GM21737 (cell line): ENCODE data around the gene ABCA13.

Source experiments
- ATAC-seq: cut with Tn5 transposase; IDR thresholded peaks from one replicate; pipeline ENCODE4 v1.9.1; 2021; ENCODE audit warnings: mild to moderate bottlenecking, moderate library complexity; ENCODE audit not compliant: unreplicated experiment

The ABCA13 gene

GRCh38 chr7:48621076-48621475, 449.8 kb downstream of the ABCA13 start:
- no peak for ATAC-seq

- no peak for ATAC-seq
Measured at GRCh38 chr7:48627164-48627563, 455.9 kb downstream of the ABCA13 start.

- ATAC-seq: no peak
Measured at GRCh38 chr7:48628793-48629349, 457.6 kb downstream of the ABCA13 start.

GRCh38 chr7:48634116-48634632, 462.9 kb downstream of the ABCA13 start:
- no peak for ATAC-seq

GRCh38 chr7:48635796-48636195, 464.5 kb downstream of the ABCA13 start:
- ATAC-seq: no peak

- no peak for ATAC-seq
Measured at GRCh38 chr7:48636391-48637015, 465.2 kb downstream of the ABCA13 start.

- ATAC-seq: no peak
Measured at GRCh38 chr7:48637382-48637781, 466.1 kb downstream of the ABCA13 start.

- no peak for ATAC-seq
Measured at GRCh38 chr7:48638041-48638440, 466.8 kb downstream of the ABCA13 start.

GRCh38 chr7:48643431-48644013, 472.3 kb downstream of the ABCA13 start:
- no peak for ATAC-seq

GRCh38 chr7:48658138-48658537, 486.9 kb downstream of the ABCA13 start:
- ATAC-seq: no peak

GRCh38 chr7:48660306-48660870, 489.1 kb downstream of the ABCA13 start:
- no peak for ATAC-seq

- ATAC-seq: no peak
Measured at GRCh38 chr7:48664241-48664640, 493.0 kb downstream of the ABCA13 start.

- ATAC-seq: no peak
Measured at GRCh38 chr7:48665353-48666135, 494.3 kb downstream of the ABCA13 start.

GRCh38 chr7:48667407-48667806, 496.1 kb downstream of the ABCA13 start:
- ATAC-seq: no peak

- ATAC-seq: no peak
Measured at GRCh38 chr7:48671656-48672055, 500.4 kb downstream of the ABCA13 start.

- no peak for ATAC-seq
Measured at GRCh38 chr7:48681006-48681405, 509.7 kb downstream of the ABCA13 start.

- no peak for ATAC-seq
Measured at GRCh38 chr7:48691788-48692187, 520.5 kb downstream of the ABCA13 start.
